ENCODE measurements around the gene IPPK.

IPPK gene

DNA sequence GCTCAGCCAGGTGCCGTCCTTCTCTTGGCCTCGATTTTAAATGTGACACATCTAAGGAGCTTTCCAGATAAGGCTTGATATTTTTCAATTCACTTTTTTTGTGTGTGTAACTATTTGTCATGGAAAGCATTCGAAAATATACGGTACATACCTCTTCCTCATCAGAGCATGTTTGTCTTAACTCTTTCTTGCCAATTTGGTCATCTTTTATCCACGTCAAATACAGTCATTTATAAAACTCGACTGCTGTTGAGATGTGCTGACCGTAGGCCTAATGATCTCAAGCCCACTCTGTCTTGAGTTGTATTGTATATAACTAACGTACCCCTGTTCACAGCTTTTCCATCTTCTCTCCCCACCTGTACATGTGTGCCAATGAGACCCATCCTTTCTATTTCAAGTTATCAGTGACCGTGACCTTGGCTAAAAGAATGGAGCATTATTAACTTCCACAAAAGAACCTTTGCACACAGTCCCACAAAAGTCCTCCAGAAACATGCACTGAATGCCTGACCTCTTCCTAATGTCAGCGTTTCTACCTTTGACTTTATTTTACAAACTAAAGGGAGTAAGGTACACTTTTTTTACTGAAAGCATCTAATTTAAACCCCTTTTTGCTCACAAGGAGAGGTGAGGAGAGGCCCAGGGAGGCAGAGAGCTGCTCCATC, 61.6 kb downstream of the IPPK start:
- TF ChIP-seq, protein P1, sequence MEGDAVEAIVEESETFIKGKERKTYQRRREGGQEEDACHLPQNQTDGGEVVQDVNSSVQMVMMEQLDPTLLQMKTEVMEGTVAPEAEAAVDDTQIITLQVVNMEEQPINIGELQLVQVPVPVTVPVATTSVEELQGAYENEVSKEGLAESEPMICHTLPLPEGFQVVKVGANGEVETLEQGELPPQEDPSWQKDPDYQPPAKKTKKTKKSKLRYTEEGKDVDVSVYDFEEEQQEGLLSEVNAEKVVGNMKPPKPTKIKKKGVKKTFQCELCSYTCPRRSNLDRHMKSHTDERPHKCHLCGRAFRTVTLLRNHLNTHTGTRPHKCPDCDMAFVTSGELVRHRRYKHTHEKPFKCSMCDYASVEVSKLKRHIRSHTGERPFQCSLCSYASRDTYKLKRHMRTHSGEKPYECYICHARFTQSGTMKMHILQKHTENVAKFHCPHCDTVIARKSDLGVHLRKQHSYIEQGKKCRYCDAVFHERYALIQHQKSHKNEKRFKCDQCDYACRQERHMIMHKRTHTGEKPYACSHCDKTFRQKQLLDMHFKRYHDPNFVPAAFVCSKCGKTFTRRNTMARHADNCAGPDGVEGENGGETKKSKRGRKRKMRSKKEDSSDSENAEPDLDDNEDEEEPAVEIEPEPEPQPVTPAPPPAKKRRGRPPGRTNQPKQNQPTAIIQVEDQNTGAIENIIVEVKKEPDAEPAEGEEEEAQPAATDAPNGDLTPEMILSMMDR (IDR thresholded peaks at IDR 0.05; ENCODE audit: low read depth, low read length) = no peak
- DNase-seq (ENCODE audit: low read depth in 2 of 2) = peak in 1 of 2 donors; percentile 51
- no peak overlapping the region for H3K4me3 ChIP-seq (replicated peaks in 1 of 2; ENCODE audit: low read depth in 2 of 2, low read length in 2 of 2)

DNA sequence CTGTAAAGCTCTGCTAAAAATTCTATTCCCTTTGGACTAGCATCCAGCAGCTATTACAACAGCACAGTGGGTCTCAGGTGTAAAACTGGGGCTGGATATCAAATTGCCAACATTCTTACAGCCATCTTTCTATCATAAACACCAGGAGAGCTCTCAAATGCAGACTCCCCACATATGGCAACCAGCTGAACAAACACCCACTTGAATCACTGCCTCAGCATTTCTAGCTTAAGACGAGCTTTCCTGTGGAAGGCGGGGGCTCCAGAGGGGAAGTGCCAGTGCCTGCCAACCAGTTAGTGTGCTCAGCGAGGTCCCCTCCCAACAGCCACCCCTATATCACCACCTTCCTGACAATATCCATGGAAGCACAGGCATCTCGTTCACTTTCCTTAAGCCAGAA, 62.2 kb downstream of the IPPK start:
- peak; percentile 62 to 85 for DNase-seq (ENCODE audit: low read depth in 2 of 2)
- H3K4me3 ChIP-seq (replicated peaks in 1 of 2; ENCODE audit: low read depth in 2 of 2, low read length in 2 of 2) = no peak overlapping the region
- TF ChIP-seq, protein P1 (IDR thresholded peaks at IDR 0.05; ENCODE audit: low read depth, low read length) = no peak

DNA sequence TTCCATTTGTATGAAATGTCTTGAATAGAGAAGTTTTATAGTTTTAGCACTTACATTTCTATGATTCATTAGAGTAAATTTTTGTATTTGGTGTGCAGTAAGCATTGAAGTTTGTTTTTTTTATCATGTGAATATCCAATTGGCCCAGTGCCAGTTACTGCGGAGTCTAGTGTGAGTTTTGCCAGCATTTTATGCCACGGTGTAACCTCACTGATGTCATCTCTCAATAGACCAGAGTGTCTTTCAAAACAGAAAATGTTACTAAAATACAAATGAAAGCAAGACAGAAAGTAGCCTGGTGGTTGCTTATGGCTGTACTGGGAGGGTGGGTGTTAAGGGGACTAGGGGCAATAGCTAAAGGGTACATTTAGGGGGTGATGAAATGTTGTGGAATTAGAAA, 62.8 kb downstream of the IPPK start:
- H3K4me3 ChIP-seq (replicated peaks in 1 of 2; ENCODE audit: low read depth in 2 of 2, low read length in 2 of 2) = no peak overlapping the region
- TF ChIP-seq, protein P1 (IDR thresholded peaks at IDR 0.05; ENCODE audit: low read depth, low read length) = no peak
- peak; percentile 76 to 89 for DNase-seq (ENCODE audit: low read depth in 2 of 2)

DNA sequence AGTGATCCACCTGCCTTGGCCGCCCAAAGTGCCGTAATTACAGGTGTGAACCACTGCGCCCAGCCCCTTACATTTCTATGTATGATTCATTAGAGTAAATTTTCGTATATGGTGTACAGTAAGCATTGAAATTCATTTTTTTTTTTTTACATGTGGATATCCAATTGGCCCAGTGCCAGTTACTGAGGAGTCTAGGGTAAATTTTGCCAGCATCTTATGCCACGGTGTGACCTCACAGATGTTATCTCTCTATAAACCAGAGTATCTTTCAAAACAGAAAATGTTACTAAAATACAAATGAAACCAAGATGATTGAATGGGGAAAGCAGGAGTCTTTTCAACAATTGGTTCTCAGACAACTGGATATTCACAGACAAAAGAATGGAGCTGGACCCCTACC, 64.7 kb downstream of the IPPK start:
- no peak for DNase-seq (ENCODE audit: low read depth in 2 of 2)
- TF ChIP-seq, protein P1 (IDR thresholded peaks at IDR 0.05; ENCODE audit: low read depth, low read length) = no peak
- no peak overlapping the region for H3K4me3 ChIP-seq (replicated peaks in 1 of 2; ENCODE audit: low read depth in 2 of 2, low read length in 2 of 2)

DNA sequence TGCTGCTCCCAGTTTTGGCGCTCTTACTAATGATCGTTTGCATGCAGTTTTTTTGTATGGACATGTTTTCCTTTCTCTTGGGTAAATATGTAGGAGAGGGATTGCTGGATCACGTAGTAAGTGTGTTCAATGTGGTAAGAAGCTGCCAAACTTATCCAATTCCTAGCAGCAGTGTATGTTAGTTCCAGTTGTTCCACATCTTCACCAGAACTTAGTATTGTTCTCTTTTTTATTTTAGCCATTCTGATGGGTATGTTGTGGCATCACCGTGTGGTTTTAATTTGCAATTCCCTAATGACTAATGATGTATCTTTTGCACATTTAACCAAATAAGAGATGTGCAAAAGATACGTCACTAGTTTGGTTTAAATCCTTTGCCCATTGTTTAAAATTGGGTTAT, 65.9 kb downstream of the IPPK start:
- H3K4me3 ChIP-seq (replicated peaks in 1 of 2; ENCODE audit: low read depth in 2 of 2, low read length in 2 of 2) = no peak overlapping the region
- TF ChIP-seq, protein P1 (IDR thresholded peaks at IDR 0.05; ENCODE audit: low read depth, low read length) = no peak
- no peak for DNase-seq (ENCODE audit: low read depth in 2 of 2)

DNA sequence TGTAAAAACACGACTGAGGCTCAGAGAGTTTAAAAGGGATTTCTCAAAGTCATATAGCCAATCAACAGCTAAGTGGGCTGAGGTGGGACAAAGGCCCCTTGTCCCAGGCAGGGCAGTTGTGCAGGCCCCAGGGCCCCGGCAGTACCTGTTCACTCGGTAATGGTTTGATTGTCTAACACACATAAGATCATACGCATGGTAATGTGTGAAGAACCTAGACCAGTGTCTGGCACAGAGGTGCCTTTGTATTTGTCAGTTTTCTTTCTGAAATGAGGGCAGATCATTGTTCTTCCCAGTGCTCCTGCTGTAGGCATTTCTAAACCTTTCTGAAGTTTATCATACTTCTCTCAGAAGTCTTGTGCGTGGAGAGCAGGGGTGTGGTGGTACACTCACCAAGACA, 66.8 kb downstream of the IPPK start:
- no peak overlapping the region for H3K4me3 ChIP-seq (replicated peaks in 1 of 2; ENCODE audit: low read depth in 2 of 2, low read length in 2 of 2)
- DNase-seq (ENCODE audit: low read depth in 2 of 2) = no peak
- TF ChIP-seq, protein P1 (IDR thresholded peaks at IDR 0.05; ENCODE audit: low read depth, low read length) = no peak

DNA sequence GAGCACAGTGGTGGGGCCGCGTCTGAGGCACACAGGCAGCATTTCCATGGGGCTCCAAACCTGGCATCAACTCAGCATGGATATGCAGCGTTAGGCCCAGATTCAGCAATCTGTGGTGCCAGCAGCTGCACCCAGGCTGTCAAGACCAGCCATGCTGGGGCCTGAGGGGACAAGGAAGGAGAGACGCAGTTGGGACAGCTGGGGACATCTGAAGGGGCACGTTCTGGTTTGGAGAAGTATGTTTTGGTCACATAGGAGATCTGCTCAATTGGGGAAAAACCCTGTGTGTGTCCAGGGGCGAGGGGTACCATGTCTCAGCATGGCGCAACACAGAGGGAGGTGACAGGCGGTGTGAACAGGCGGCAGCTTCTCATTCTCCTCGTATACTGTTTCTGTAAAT, 67.5 kb downstream of the IPPK start:
- TF ChIP-seq, protein P1 (IDR thresholded peaks at IDR 0.05; ENCODE audit: low read depth, low read length) = no peak
- H3K4me3 ChIP-seq (replicated peaks in 1 of 2; ENCODE audit: low read depth in 2 of 2, low read length in 2 of 2) = no peak overlapping the region

More for the DNA sequence above, 67.5 kb downstream of the IPPK start:
- no peak for DNase-seq (ENCODE audit: low read depth in 2 of 2)

Data from cardiac fibroblast (primary cell).